CD8-positive, alpha-beta memory T cell (primary cell): ENCODE measurements around the gene CDH24. TPM values are rescaled to one million over a fixed set of nuclear protein-coding genes. Genes with fewer than 3 reads are reported as not detected.
A peak's percentile ranks its signal among the peaks of the same experiment; 100 is the strongest.

ENCODE experiments used
- CTCF ChIA-PET: fragments of 350-600 bp; sonication (Branson Sonifier 250); formaldehyde crosslinking; loops from one replicate; lab custom pipeline; 2021; ENCODE audit warnings: antibody characterized with exemption; lab: Charles Lee
- POLR2A ChIA-PET: fragments of 350-600 bp; sonication (Branson Sonifier 250); formaldehyde crosslinking; loops from one replicate; lab custom pipeline; 2021; ENCODE audit warnings: antibody characterized with exemption; lab: Charles Lee
- DNase-seq, 5 donors: peaks; one replicate each; pipeline versions ENCODE4 v3.0.0 to v3.0.0-alpha.2; 2020 to 2022; ENCODE audit warnings: mixed read lengths in 1 of 5
- H3K27ac ChIP-seq: one replicate; pipeline ENCODE4 v1.7.0; 2013; ENCODE audit warnings: low read depth, mild to moderate bottlenecking, low read length, moderate library complexity
- H3K27me3 ChIP-seq: 2 replicates; pipeline ENCODE4 v1.7.0; 2013; ENCODE audit warnings: low read length, mild to moderate bottlenecking; ENCODE audit not compliant: insufficient read depth, poor library complexity, severe bottlenecking
- H3K36me3 ChIP-seq: 2 replicates; pipeline ENCODE4 v1.7.0; 2013; ENCODE audit warnings: mild to moderate bottlenecking, low read length, moderate library complexity; ENCODE audit not compliant: insufficient read depth
- H3K4me1 ChIP-seq: 2 replicates; pipeline ENCODE4 v1.7.0; 2013; ENCODE audit warnings: mild to moderate bottlenecking, low read length, moderate library complexity; ENCODE audit not compliant: insufficient read depth
- H3K4me3 ChIP-seq: 2 replicates; pipeline ENCODE4 v1.7.0; 2013; ENCODE audit warnings: mild to moderate bottlenecking, low read length
- H3K9me3 ChIP-seq: 2 replicates; pipeline ENCODE4 v1.7.0; 2013; ENCODE audit warnings: mild to moderate bottlenecking, low read length
- H3K27ac Mint-ChIP-seq, 8 donors: one replicate each; pipeline ENCODE4 v1.8.0; 2020 to 2021; ENCODE audit warnings: mixed read lengths in 8 of 8, mild to moderate bottlenecking in 6 of 8, inconsistent platforms in 3 of 8, moderate library complexity in 3 of 8
- H3K27me3 Mint-ChIP-seq, 2 donors: one replicate each; pipeline ENCODE4 v1.8.0; 2020 to 2021; ENCODE audit warnings: mixed read lengths in 2 of 2, mild to moderate bottlenecking in 1 of 2, moderate library complexity in 1 of 2
- H3K36me3 Mint-ChIP-seq, 3 donors: one replicate each; pipeline ENCODE4 v1.8.0; 2020 to 2021; ENCODE audit warnings: mixed read lengths in 3 of 3, inconsistent platforms in 1 of 3, mild to moderate bottlenecking in 1 of 3
- H3K4me1 Mint-ChIP-seq, 3 donors: one replicate each; pipeline ENCODE4 v1.8.0; 2020 to 2021; ENCODE audit warnings: mixed read lengths in 3 of 3, inconsistent platforms in 1 of 3, mild to moderate bottlenecking in 1 of 3
- H3K4me3 Mint-ChIP-seq, 7 donors: one replicate each; pipeline ENCODE4 v1.8.0; 2020 to 2021; ENCODE audit warnings: mixed read lengths in 7 of 7, mild to moderate bottlenecking in 6 of 7, moderate library complexity in 4 of 7, inconsistent platforms in 2 of 7
- H3K9me3 Mint-ChIP-seq, 5 donors: one replicate each; pipeline ENCODE4 v1.8.0; 2020 to 2022; ENCODE audit warnings: mixed read lengths in 5 of 5, mild to moderate bottlenecking in 3 of 5, moderate library complexity in 2 of 5, inconsistent platforms in 1 of 5
- polyA plus RNA-seq: library from polyadenylated mRNA; unstranded; fragments of 300-500 nt; fragmentation: Illumina TruSeq; gene quantifications from one replicate; pipeline ENCODE4 v1.2.3, GENCODE V29; 2021
- total RNA-seq, 2 experiments: library from RNA; stranded (reverse); gene quantifications; one replicate each; pipeline ENCODE4 v1.2.3, GENCODE V29; 2021

The CDH24 gene
- total and polyA plus RNA-seq, 3 experiments from 2014 or later: 0.36 to 0.88 (median 0.82) TPM

GRCh38 chr14:23045419-23046357 lies 11.6 kb downstream of the CDH24 start:
- ChIA-PET POLR2A (interaction anchor here (0.5 kb wide), 1 partner anchor 332 kb away, joined by 3 read pairs; no protein-coding TSS in a partner anchor), CTCF (interaction anchor here (1.8 kb wide), 1 partner anchor 12 kb away, joined by 4 read pairs; the partner anchor contains the start of gene CDH24)
- no peak overlapping the region for H3K4me3 Mint-ChIP-seq
- H3K9me3 Mint-ChIP-seq: no peaks in the 10 kb centered on the region
- no peaks in the 10 kb centered on the region for H3K27me3 ChIP-seq
- H3K9me3 ChIP-seq: no peaks in the 10 kb centered on the region
- no peak overlapping the region for H3K27ac ChIP-seq
- peaks cover 2 to 8% of the 10 kb centered on the region in 2 donors for H3K27me3 Mint-ChIP-seq
- no peaks in the 10 kb centered on the region for H3K36me3 Mint-ChIP-seq
- H3K4me1 ChIP-seq: no peaks in the 10 kb centered on the region
- no peaks in the 10 kb centered on the region for H3K4me1 Mint-ChIP-seq
- H3K27ac Mint-ChIP-seq: no peak overlapping the region
- DNase-seq: no peak
- no peaks in the 10 kb centered on the region for H3K36me3 ChIP-seq
- H3K4me3 ChIP-seq: no peak overlapping the region

GRCh38 chr14:23044840-23045239 lies 12.5 kb downstream of the CDH24 start:
- CTCF ChIA-PET: interaction anchor here (0.6 kb wide), 1 partner anchor 58 kb away, joined by 3 read pairs; no protein-coding TSS in a partner anchor
- Mint-ChIP-seq H3K27me3 (peaks cover 2 to 8% of the 10 kb centered on the region in 2 donors), H3K4me3 (no peak overlapping the region), H3K27ac (no peak overlapping the region), H3K9me3 (no peaks in the 10 kb centered on the region), H3K4me1 (no peaks in the 10 kb centered on the region), H3K36me3 (no peaks in the 10 kb centered on the region)
- no peaks in the 10 kb centered on the region for H3K4me1 ChIP-seq
- no peaks in the 10 kb centered on the region for H3K36me3 ChIP-seq
- no peaks in the 10 kb centered on the region for H3K9me3 ChIP-seq
- DNase-seq: no peak
- POLR2A ChIA-PET: no interaction called here
- no peak overlapping the region for H3K27ac ChIP-seq
- H3K4me3 ChIP-seq: no peak overlapping the region
- no peaks in the 10 kb centered on the region for H3K27me3 ChIP-seq

GRCh38 chr14:23043754-23044153 lies 13.6 kb downstream of the CDH24 start:
- no peaks in the 10 kb centered on the region for H3K9me3 Mint-ChIP-seq
- H3K4me3 Mint-ChIP-seq: no peak overlapping the region
- H3K27ac Mint-ChIP-seq: no peak overlapping the region
- H3K36me3 ChIP-seq: no peaks in the 10 kb centered on the region
- no peaks in the 10 kb centered on the region for H3K9me3 ChIP-seq
- POLR2A ChIA-PET: interaction anchor here (0.6 kb wide), 1 partner anchor 32 kb away, joined by 4 read pairs; no protein-coding TSS in a partner anchor
- H3K27me3 ChIP-seq: no peaks in the 10 kb centered on the region
- no peaks in the 10 kb centered on the region for H3K4me1 Mint-ChIP-seq
- no peak for DNase-seq
- peaks cover 2 to 8% of the 10 kb centered on the region in 2 donors for H3K27me3 Mint-ChIP-seq
- no peak overlapping the region for H3K27ac ChIP-seq
- H3K4me3 ChIP-seq: no peak overlapping the region
- CTCF ChIA-PET: no interaction called here
- H3K4me1 ChIP-seq: no peaks in the 10 kb centered on the region
- H3K36me3 Mint-ChIP-seq: no peaks in the 10 kb centered on the region

- no peak for DNase-seq
- Mint-ChIP-seq H3K4me3 (no peak overlapping the region), H3K36me3 (no peaks in the 10 kb centered on the region), H3K27ac (peak overlapping the region in 1 of 8 donors; percentile 29), H3K9me3 (no peaks in the 10 kb centered on the region), H3K4me1 (no peaks in the 10 kb centered on the region), H3K27me3 (peaks cover 2 to 8% of the 10 kb centered on the region in 2 donors)
- POLR2A ChIA-PET: interaction anchor here (0.6 kb wide), 1 partner anchor 31 kb away, joined by 4 read pairs; no protein-coding TSS in a partner anchor
- Histone ChIP-seq H3K9me3 (no peaks in the 10 kb centered on the region), H3K36me3 (no peaks in the 10 kb centered on the region), H3K27me3 (no peaks in the 10 kb centered on the region), H3K27ac (no peak overlapping the region), H3K4me1 (no peaks in the 10 kb centered on the region), H3K4me3 (no peak overlapping the region)
- CTCF ChIA-PET: interaction anchor here (1.2 kb wide), 1 partner anchor 57 kb away, joined by 3 read pairs; no protein-coding TSS in a partner anchor
Measured at GRCh38 chr14:23043145-23043544, 14.2 kb downstream of the CDH24 start.

GRCh38 chr14:23042162-23042965 lies 15.0 kb downstream of the CDH24 start, which contains the start of gene PSMB11:
TSS of gene PSMB11 (plus strand) at chr14:23042212. CDS start at chr14:23042226, 14 bp downstream.
- CTCF ChIA-PET: interaction anchor here (0.8 to 1.2 kb wide), 2 partner anchors 56 to 70 kb away, joined by 3 read pairs; no protein-coding TSS in a partner anchor
- no peaks in the 10 kb centered on the region for H3K36me3 Mint-ChIP-seq

GRCh38 chr14:23041729-23042128 lies 15.6 kb downstream of the CDH24 start:
- Histone ChIP-seq H3K9me3 (no peaks in the 10 kb centered on the region), H3K27me3 (no peaks in the 10 kb centered on the region), H3K4me3 (no peak overlapping the region), H3K36me3 (no peaks in the 10 kb centered on the region), H3K27ac (no peak overlapping the region), H3K4me1 (no peaks in the 10 kb centered on the region)
- Mint-ChIP-seq H3K27ac (no peak overlapping the region), H3K27me3 (peaks cover 0 to 4% of the 10 kb centered on the region in 2 donors), H3K9me3 (no peaks in the 10 kb centered on the region), H3K4me3 (no peak overlapping the region), H3K4me1 (no peaks in the 10 kb centered on the region), H3K36me3 (no peaks in the 10 kb centered on the region)
- CTCF ChIA-PET: no interaction called here
- DNase-seq: no peak
- POLR2A ChIA-PET: no interaction called here

More at GRCh38 chr14:23042162-23042965, 15.0 kb downstream of the CDH24 start, which contains the start of gene PSMB11:
- Histone ChIP-seq H3K27me3 (no peaks in the 10 kb centered on the region), H3K27ac (no peak within 1 kb of the TSS), H3K36me3 (no peaks in the 10 kb centered on the region), H3K9me3 (no peaks in the 10 kb centered on the region), H3K4me1 (no peaks in the 10 kb centered on the region), H3K4me3 (no peak within 1 kb of the TSS)
- Mint-ChIP-seq H3K27ac (no peak within 1 kb of the TSS), H3K4me1 (no peaks in the 10 kb centered on the region), H3K4me3 (no peak within 1 kb of the TSS), H3K9me3 (no peaks in the 10 kb centered on the region), H3K27me3 (peaks cover 0 to 5% of the 10 kb centered on the region in 2 donors)
- no peak for DNase-seq
- POLR2A ChIA-PET: no interaction called here

GRCh38 chr14:23040100-23040499 lies 17.2 kb downstream of the CDH24 start:
- H3K4me3 Mint-ChIP-seq: no peak overlapping the region
- H3K9me3 ChIP-seq: no peaks in the 10 kb centered on the region
- no peaks in the 10 kb centered on the region for H3K36me3 ChIP-seq
- no peak overlapping the region for H3K27ac Mint-ChIP-seq
- peaks cover 1 to 4% of the 10 kb centered on the region in 2 donors for H3K27me3 Mint-ChIP-seq
- no peaks in the 10 kb centered on the region for H3K9me3 Mint-ChIP-seq
- CTCF ChIA-PET: interaction anchor here (1.1 to 2.4 kb wide), 3 partner anchors 17 to 53 kb away, joined by 3 to 9 read pairs (median 5); partner anchors contain the start of gene CDH24
- no peaks in the 10 kb centered on the region for H3K27me3 ChIP-seq
- POLR2A ChIA-PET: no interaction called here
- H3K4me1 Mint-ChIP-seq: peaks cover 4 to 8% (median 8%) of the 10 kb centered on the region in 3 donors
- H3K4me1 ChIP-seq: peaks cover 7% of the 10 kb centered on the region
- DNase-seq: no peak
- H3K27ac ChIP-seq: no peak overlapping the region
- no peaks in the 10 kb centered on the region for H3K36me3 Mint-ChIP-seq
- no peak overlapping the region for H3K4me3 ChIP-seq
